GM21423 (cell line): ENCODE measurements around the gene TCEA2.

ENCODE experiments used
- ATAC-seq: cut with Tn5 transposase; IDR thresholded peaks from one replicate; pipeline ENCODE4 v1.9.1; 2021; ENCODE audit warnings: mild to moderate bottlenecking, moderate library complexity; ENCODE audit not compliant: unreplicated experiment

TCEA2 gene

GRCh38 chr20:64090165-64090564 is 27.2 kb downstream of the TCEA2 start:
- no peak for ATAC-seq

DNA sequence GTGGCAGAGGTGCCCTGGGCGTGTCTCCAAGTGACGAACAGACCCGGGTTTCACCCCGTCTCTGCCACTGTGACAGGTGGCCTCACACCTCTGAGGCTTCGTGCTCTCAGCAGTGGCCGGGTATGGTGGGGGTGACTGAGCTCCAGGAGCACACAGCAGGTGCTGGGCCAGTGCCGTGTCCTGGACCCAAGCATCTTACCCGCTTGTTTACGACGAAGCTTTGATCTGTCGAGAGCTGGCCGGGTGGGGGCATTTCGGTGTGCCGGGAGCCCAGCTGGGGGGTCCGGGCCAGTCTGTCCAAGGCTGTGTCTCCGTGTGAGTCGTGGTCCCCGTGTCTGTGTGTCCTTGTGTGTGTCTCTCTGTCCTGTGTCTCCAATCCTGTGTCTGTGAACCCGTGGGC is 28.3 kb downstream of the TCEA2 start:
- no peak for ATAC-seq

DNA sequence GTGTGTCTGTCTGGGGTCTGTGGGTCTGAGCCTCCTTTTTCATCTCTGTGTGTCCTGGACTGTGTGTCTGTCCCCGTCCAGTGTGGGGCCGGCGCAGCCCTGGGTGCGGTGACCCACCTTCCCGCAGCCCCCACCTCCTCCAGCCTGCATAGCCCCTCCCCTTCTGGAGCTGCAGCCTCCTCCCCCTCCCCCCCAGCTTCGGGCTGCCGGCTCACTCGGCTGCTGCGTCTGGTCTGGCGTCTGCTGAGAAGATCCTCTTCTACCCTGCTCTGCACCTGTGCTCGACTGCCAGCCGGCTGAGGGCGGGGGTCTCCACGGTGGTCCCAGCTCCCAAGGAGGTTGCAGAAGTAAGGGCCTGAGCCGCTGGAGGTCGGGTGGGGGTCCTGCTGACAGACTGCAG is 28.8 kb downstream of the TCEA2 start:
- no peak for ATAC-seq

GRCh38 chr20:64092258-64093012 is 29.4 kb downstream of the TCEA2 start:
- no peak for ATAC-seq

GRCh38 chr20:64093013-64093503 is 30.1 kb downstream of the TCEA2 start:
- ATAC-seq = no peak

- no peak for ATAC-seq
These were observed 32.5 kb downstream of the TCEA2 start for GRCh38 chr20:64095455-64095854.

DNA sequence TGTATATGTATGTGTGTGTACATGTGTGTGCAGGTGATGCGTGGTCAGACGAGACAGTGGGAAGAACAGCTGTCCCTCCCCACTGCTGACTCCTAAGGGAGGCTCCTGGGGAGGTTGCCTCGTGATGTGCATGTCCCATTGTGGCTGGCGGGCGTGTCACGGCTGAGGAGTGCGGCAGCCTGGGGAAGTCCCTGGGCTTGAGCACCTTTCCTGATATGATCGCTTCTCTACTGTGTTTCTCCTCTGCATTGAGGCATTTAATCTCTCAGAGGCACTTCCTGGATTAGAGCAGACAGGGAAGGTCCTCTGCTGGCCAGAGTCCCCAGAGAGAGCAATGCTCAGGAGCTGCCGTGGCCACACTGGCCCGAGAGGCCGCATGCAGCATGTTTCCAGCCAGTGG is 32.9 kb downstream of the TCEA2 start:
- ATAC-seq = no peak

DNA sequence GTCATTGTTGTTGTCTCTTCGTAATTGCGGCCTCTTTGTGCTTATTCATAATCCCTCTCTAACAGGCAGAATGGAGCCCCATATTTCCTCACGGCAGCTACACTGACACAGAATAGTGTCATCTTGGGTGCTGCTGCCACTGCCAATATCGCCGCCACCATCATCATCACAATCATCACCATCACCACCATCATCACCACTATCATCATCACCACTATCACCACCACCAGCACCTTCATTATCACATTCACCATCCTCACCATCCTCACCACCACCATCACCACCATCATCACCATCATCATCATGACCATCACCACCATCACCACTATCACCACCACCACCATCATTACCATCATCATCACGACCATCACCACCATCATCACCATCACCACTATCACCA is 33.5 kb downstream of the TCEA2 start:
- no peak for ATAC-seq

DNA sequence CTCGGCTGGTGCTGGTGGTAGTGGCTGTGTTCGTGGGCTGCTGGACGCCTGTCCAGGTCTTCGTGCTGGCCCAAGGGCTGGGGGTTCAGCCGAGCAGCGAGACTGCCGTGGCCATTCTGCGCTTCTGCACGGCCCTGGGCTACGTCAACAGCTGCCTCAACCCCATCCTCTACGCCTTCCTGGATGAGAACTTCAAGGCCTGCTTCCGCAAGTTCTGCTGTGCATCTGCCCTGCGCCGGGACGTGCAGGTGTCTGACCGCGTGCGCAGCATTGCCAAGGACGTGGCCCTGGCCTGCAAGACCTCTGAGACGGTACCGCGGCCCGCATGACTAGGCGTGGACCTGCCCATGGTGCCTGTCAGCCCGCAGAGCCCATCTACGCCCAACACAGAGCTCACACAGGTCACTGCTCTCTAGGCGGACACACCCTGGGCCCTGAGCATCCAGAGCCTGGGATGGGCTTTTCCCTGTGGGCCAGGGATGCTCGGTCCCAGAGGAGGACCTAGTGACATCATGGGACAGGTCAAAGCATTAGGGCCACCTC is 35.5 kb downstream of the TCEA2 start:
- no peak for ATAC-seq

- ATAC-seq = no peak
These were observed 36.2 kb downstream of the TCEA2 start for GRCh38 chr20:64099086-64099786.

DNA sequence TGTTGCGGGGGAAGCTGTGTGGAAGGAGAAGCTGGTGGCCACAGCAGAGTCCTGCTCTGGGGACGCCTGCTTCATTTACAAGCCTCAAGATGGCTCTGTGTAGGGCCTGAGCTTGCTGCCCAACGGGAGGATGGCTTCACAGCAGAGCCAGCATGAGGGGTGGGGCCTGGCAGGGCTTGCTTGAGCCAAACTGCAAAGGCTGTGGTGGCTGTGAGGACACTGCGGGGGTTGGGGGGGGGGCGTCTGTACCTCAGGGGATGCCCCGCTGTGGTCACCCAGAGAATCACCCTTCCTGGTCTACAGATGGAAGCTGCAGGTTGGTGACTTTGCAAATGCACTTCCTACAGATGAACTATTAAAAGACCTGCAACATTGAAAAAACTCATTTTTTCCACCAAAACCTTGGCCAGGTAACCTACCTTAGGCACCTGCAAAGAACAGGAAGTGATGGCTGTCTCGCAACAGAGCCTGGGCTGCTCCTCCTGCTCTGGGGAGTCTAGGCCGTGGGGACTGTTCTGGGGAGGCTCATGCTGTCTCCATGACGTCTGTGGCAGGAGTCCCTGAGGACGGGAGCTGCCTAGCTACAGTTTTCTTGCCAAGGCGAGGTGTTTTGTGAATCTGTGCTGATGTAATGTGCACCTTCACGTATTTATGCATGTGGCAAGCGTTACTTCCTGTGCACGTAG is 37.0 kb downstream of the TCEA2 start:
- ATAC-seq = no peak

GRCh38 chr20:64100566-64100888 is 37.5 kb downstream of the TCEA2 start:
- ATAC-seq = no peak

- no peak for ATAC-seq
These were observed 38.1 kb downstream of the TCEA2 start for GRCh38 chr20:64100946-64101688.

DNA sequence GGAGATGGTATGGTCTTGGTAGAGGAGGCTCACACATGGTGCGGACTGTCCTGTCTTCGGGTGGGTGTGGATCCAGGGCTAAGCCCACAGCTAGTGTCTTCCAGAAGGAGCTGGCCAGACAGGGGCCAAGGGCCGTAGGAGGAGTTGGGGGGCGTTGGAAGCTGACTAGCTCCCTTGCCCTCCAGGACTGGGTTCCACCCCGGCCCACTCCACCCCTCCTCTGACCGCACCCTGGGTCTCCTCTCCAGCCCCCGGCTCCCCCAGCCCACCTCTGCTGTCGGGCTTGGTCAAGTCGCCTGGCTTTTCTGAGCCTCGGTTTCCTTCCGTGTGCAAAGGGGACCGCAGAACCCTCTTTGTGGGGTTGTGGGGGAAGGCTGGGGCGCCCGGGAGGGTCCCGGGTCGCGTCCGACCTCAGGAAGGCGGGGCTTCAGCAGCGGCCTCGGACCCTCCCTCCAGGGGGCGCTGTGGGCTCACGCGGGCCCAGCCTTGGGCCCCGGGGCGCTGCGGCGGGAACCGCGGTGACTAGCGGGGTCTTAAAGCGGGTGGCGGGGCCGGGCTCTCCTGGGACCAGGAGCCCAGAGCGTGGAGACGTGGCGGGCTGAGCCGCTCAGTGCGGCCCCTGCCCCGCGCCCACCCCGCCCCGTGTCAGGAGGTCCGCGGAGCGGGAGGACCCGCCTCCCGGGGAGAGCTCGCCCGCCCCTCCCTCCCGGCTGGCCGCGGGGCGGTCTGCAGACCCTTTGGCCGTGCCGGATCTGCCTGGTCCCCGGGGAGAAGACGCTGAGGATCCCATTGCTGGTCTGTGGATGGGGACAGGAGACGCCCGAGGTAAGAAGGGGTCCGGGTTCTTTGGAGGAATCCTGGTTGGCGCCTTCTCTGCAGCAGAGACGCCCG is 39.0 kb downstream of the TCEA2 start:
- ATAC-seq = no peak

DNA sequence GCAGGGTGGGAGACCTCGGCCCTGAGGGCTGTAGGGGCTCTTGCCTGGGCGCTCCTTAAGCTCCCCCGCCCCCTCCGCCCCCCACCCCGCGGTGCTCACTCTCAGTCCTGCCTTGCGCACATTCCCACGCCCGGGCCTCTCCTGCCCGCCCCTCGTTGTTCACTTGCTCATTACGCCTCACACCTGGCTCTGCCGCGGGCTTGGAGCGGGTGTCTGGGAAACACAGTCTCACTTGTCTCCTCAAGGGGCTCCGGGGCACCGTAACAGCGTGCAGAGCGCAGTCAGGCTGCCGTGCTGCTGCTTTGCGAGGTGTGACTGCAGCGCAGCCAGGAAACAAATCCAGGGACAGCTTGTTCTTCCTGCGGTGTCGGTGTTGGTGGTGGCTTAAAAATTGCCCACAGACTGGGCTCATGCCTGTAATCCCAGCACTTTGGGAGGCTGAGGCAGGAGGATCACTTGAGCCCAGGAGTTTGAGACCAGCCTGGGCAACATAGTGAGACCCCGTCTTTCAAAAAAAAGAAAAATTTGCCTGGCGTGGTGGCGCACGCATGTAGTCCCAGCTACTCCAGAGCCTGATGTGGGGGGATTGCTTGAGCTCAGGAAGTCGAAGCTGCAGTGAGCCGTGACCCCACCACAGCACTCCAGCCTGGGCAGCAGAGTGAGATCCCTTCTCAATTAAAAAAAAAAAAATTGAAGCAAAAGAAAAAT is 39.8 kb downstream of the TCEA2 start:
- ATAC-seq = no peak

DNA sequence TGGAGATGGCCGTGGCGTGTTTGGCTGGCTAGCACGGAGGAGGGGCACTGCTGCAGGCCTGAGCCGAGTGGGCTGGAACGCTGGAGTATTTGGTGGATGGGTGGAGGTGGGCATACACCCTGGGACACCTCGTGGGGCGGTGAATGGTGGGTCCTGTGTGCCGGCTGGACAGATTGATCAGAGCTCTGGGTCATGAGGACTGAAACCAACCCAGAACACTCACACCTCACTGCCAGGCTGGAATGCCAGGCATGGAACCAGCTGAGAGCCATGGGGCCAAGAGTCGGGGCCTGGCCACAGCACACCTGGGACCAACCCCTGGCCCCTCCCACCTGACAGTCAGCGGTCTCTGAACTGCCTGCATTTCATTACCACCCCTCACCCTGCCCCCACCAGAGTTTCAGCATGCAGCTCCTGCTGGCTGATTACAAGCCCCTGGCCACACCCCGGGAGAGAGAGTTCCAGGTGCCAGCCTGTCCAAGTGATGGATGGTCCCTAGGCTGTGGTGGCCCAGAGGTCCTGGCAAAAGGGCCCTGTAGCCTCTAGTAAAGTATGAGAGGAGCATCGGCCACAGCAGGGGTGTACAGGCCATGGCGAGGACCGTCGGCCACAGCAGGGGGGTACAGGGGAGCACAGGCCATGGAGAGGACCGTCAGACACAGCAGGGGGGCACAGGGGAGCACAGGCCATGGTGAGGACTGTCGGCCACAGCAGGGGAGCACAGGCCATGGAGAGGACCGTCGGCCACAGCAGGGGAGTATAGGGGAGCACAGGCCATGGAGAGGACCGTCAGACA is 41.1 kb downstream of the TCEA2 start:
- no peak for ATAC-seq

DNA sequence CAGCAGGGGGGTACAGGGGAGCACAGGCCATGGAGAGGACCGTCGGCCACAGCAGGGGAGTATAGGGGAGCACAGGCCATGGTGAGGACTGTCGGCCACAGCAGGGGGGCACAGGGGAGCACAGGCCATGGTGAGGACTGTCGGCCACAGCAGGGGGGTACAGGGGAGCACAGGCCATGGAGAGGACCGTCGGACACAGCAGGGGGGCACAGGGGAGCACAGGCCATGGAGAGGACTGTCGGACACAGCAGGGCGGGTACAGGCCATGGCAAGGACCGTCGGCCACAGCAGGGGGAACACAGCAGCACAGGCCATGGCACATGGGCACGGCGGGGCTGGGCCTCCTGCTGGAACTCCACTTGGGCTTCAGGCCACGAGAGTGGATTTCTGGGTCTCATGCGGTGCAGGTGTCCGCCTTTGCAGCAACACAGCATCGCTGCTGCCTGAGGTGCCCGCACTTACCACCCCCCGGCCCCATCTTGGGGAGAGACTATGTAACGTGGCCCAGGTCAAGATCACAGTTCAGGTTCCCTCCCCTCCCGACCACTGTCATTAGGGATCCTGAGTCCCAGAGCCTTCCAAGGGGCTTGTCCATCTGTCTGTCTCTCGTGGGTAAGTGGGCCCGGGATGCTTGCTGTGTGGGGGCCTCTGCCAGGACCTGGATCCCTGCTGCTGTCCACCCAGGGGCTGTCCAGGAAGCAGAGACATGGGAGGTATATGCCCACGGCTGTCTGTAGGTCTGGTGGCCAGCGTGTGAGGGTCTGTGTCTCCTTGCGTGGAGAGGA is 41.9 kb downstream of the TCEA2 start:
- no peak for ATAC-seq
